ENCODE data around the gene SNED1.

The SNED1 gene

GRCh38 chr2:241134711-241135110 is 136.3 kb downstream of the SNED1 start:
- no peaks in the 10 kb centered on the region for H3K27me3 ChIP-seq (ENCODE audit: control insufficient read depth, insufficient read depth, low read length)
- H3K36me3 ChIP-seq (ENCODE audit: insufficient read depth, low read length): peaks cover 3% of the 10 kb centered on the region
- H3K4me3 ChIP-seq (ENCODE audit: low read length): no peak overlapping the region
- H3K4me2 ChIP-seq (ENCODE audit: low read length): no peak overlapping the region
- no peaks in the 10 kb centered on the region for H3K4me1 ChIP-seq (ENCODE audit: control insufficient read depth, insufficient read depth, low read length)
- H3K9me3 ChIP-seq (replicated peaks; ENCODE audit: low read length): no peaks in the 10 kb centered on the region
- H3K9ac ChIP-seq (ENCODE audit: low read depth, low read length): no peak overlapping the region

GRCh38 chr2:241135737-241136136 is 137.3 kb downstream of the SNED1 start:
- H3K4me2 ChIP-seq (ENCODE audit: low read length): no peak overlapping the region
- H3K4me3 ChIP-seq (ENCODE audit: low read length): no peak overlapping the region
- no peaks in the 10 kb centered on the region for H3K9me3 ChIP-seq (replicated peaks; ENCODE audit: low read length)
- no peaks in the 10 kb centered on the region for H3K27me3 ChIP-seq (ENCODE audit: control insufficient read depth, insufficient read depth, low read length)
- peaks cover 3% of the 10 kb centered on the region for H3K36me3 ChIP-seq (ENCODE audit: insufficient read depth, low read length)
- H3K9ac ChIP-seq (ENCODE audit: low read depth, low read length): no peak overlapping the region
- H3K4me1 ChIP-seq (ENCODE audit: control insufficient read depth, insufficient read depth, low read length): no peaks in the 10 kb centered on the region

- Histone ChIP-seq H3K4me3 (ENCODE audit: low read length) (no peak overlapping the region), H3K9ac (ENCODE audit: low read depth, low read length) (no peak overlapping the region), H3K9me3 (replicated peaks; ENCODE audit: low read length) (no peaks in the 10 kb centered on the region), H3K27me3 (ENCODE audit: control insufficient read depth, insufficient read depth, low read length) (no peaks in the 10 kb centered on the region), H3K36me3 (ENCODE audit: insufficient read depth, low read length) (peaks cover 3% of the 10 kb centered on the region), H3K4me2 (ENCODE audit: low read length) (no peak overlapping the region), H3K4me1 (ENCODE audit: control insufficient read depth, insufficient read depth, low read length) (no peaks in the 10 kb centered on the region)
Measured at GRCh38 chr2:241136191-241136590, 137.8 kb downstream of the SNED1 start.

GRCh38 chr2:241136661-241137260 is 138.3 kb downstream of the SNED1 start:
- Histone ChIP-seq H3K4me3 (ENCODE audit: low read length) (no peak overlapping the region), H3K9ac (ENCODE audit: low read depth, low read length) (no peak overlapping the region), H3K9me3 (replicated peaks; ENCODE audit: low read length) (no peaks in the 10 kb centered on the region), H3K36me3 (ENCODE audit: insufficient read depth, low read length) (peaks cover 3% of the 10 kb centered on the region), H3K4me2 (ENCODE audit: low read length) (no peak overlapping the region), H3K4me1 (ENCODE audit: control insufficient read depth, insufficient read depth, low read length) (no peaks in the 10 kb centered on the region), H3K27me3 (ENCODE audit: control insufficient read depth, insufficient read depth, low read length) (no peaks in the 10 kb centered on the region)

- Histone ChIP-seq H3K27me3 (ENCODE audit: control insufficient read depth, insufficient read depth, low read length) (no peaks in the 10 kb centered on the region), H3K4me3 (ENCODE audit: low read length) (no peak overlapping the region), H3K4me2 (ENCODE audit: low read length) (no peak overlapping the region), H3K36me3 (ENCODE audit: insufficient read depth, low read length) (peaks cover 3% of the 10 kb centered on the region), H3K9me3 (replicated peaks; ENCODE audit: low read length) (no peaks in the 10 kb centered on the region), H3K4me1 (ENCODE audit: control insufficient read depth, insufficient read depth, low read length) (no peaks in the 10 kb centered on the region), H3K9ac (ENCODE audit: low read depth, low read length) (no peak overlapping the region)
Measured at GRCh38 chr2:241137276-241138190, 139.1 kb downstream of the SNED1 start.

GRCh38 chr2:241138471-241138870 is 140.1 kb downstream of the SNED1 start:
- no peaks in the 10 kb centered on the region for H3K4me1 ChIP-seq (ENCODE audit: control insufficient read depth, insufficient read depth, low read length)
- no peaks in the 10 kb centered on the region for H3K27me3 ChIP-seq (ENCODE audit: control insufficient read depth, insufficient read depth, low read length)
- H3K36me3 ChIP-seq (ENCODE audit: insufficient read depth, low read length): peaks cover 3% of the 10 kb centered on the region
- H3K9me3 ChIP-seq (replicated peaks; ENCODE audit: low read length): no peaks in the 10 kb centered on the region
- H3K4me2 ChIP-seq (ENCODE audit: low read length): no peak overlapping the region
- H3K9ac ChIP-seq (ENCODE audit: low read depth, low read length): no peak overlapping the region
- no peak overlapping the region for H3K4me3 ChIP-seq (ENCODE audit: low read length)

GRCh38 chr2:241139531-241140444 is 141.4 kb downstream of the SNED1 start:
- H3K4me2 ChIP-seq (ENCODE audit: low read length): no peak overlapping the region
- no peaks in the 10 kb centered on the region for H3K27me3 ChIP-seq (ENCODE audit: control insufficient read depth, insufficient read depth, low read length)
- H3K36me3 ChIP-seq (ENCODE audit: insufficient read depth, low read length): peaks cover 3% of the 10 kb centered on the region
- H3K9me3 ChIP-seq (replicated peaks; ENCODE audit: low read length): no peaks in the 10 kb centered on the region
- H3K4me3 ChIP-seq (ENCODE audit: low read length): no peak overlapping the region
- H3K9ac ChIP-seq (ENCODE audit: low read depth, low read length): no peak overlapping the region
- no peaks in the 10 kb centered on the region for H3K4me1 ChIP-seq (ENCODE audit: control insufficient read depth, insufficient read depth, low read length)

- H3K36me3 ChIP-seq (ENCODE audit: insufficient read depth, low read length): peaks cover 3% of the 10 kb centered on the region
- H3K9me3 ChIP-seq (replicated peaks; ENCODE audit: low read length): no peaks in the 10 kb centered on the region
- H3K4me2 ChIP-seq (ENCODE audit: low read length): no peak overlapping the region
- H3K9ac ChIP-seq (ENCODE audit: low read depth, low read length): no peak overlapping the region
- no peak overlapping the region for H3K4me3 ChIP-seq (ENCODE audit: low read length)
- H3K27me3 ChIP-seq (ENCODE audit: control insufficient read depth, insufficient read depth, low read length): no peaks in the 10 kb centered on the region
- H3K4me1 ChIP-seq (ENCODE audit: control insufficient read depth, insufficient read depth, low read length): no peaks in the 10 kb centered on the region
Measured at GRCh38 chr2:241140445-241140840, 142.0 kb downstream of the SNED1 start.

GRCh38 chr2:241141214-241141770 is 142.9 kb downstream of the SNED1 start:
- H3K4me3 ChIP-seq (ENCODE audit: low read length): no peak overlapping the region
- H3K9ac ChIP-seq (ENCODE audit: low read depth, low read length): no peak overlapping the region
- H3K36me3 ChIP-seq (ENCODE audit: insufficient read depth, low read length): peaks cover 3% of the 10 kb centered on the region
- H3K4me2 ChIP-seq (ENCODE audit: low read length): no peak overlapping the region
- H3K27me3 ChIP-seq (ENCODE audit: control insufficient read depth, insufficient read depth, low read length): no peaks in the 10 kb centered on the region
- H3K4me1 ChIP-seq (ENCODE audit: control insufficient read depth, insufficient read depth, low read length): no peaks in the 10 kb centered on the region
- H3K9me3 ChIP-seq (replicated peaks; ENCODE audit: low read length): no peaks in the 10 kb centered on the region

- Histone ChIP-seq H3K9ac (ENCODE audit: low read depth, low read length) (no peak overlapping the region), H3K9me3 (replicated peaks; ENCODE audit: low read length) (no peaks in the 10 kb centered on the region), H3K36me3 (ENCODE audit: insufficient read depth, low read length) (peaks cover 3% of the 10 kb centered on the region), H3K4me1 (ENCODE audit: control insufficient read depth, insufficient read depth, low read length) (no peaks in the 10 kb centered on the region), H3K27me3 (ENCODE audit: control insufficient read depth, insufficient read depth, low read length) (no peaks in the 10 kb centered on the region), H3K4me3 (ENCODE audit: low read length) (no peak overlapping the region), H3K4me2 (ENCODE audit: low read length) (no peak overlapping the region)
Measured at GRCh38 chr2:241142063-241142462, 143.6 kb downstream of the SNED1 start.

- H3K9me3 ChIP-seq (replicated peaks; ENCODE audit: low read length): no peaks in the 10 kb centered on the region
- no peak overlapping the region for H3K4me2 ChIP-seq (ENCODE audit: low read length)
- H3K27me3 ChIP-seq (ENCODE audit: control insufficient read depth, insufficient read depth, low read length): no peaks in the 10 kb centered on the region
- H3K4me3 ChIP-seq (ENCODE audit: low read length): no peak overlapping the region
- H3K4me1 ChIP-seq (ENCODE audit: control insufficient read depth, insufficient read depth, low read length): no peaks in the 10 kb centered on the region
- no peak overlapping the region for H3K9ac ChIP-seq (ENCODE audit: low read depth, low read length)
- H3K36me3 ChIP-seq (ENCODE audit: insufficient read depth, low read length): peaks cover 3% of the 10 kb centered on the region
Measured at GRCh38 chr2:241142593-241142992, 144.2 kb downstream of the SNED1 start.

Data from skeletal muscle satellite cell (primary cell).